HepG2 (cell line): ENCODE data around the gene ABHD1. TPM values are rescaled to one million over a fixed set of nuclear protein-coding genes. Genes with fewer than 3 reads are reported as not detected.

Experiments used
- ATRX ChIP-seq: sonication (generic); formaldehyde crosslinking; IDR thresholded peaks from 2 replicates; pipeline ENCODE4 v1.4.0; 2020; ENCODE audit warnings: missing genetic modification reagents, borderline replicate concordance
- DNMT3B ChIP-seq: conservative IDR thresholded peaks from 2 replicates; pipeline ENCODE4 v1.6.1; 2016; ENCODE audit warnings: missing biosample characterization, control low read depth
- FOSL2 ChIP-seq: sonication (generic); formaldehyde crosslinking; IDR thresholded peaks from 2 replicates; pipeline ENCODE4 v1.4.0; 2020; ENCODE audit warnings: missing genetic modification reagents
- FOXA3 ChIP-seq: IDR thresholded peaks from 2 replicates; pipeline ENCODE4 v1.6.1; 2016; ENCODE audit warnings: missing genetic modification reagents, missing compliant biosample characterization
- GTF3A ChIP-seq: sonication (generic); formaldehyde crosslinking; conservative IDR thresholded peaks from 2 replicates; pipeline ENCODE4 v1.4.0; 2020; ENCODE audit warnings: mild to moderate bottlenecking, missing genetic modification reagents
- HNRNPUL1 ChIP-seq: fragments of 200-400 bp; formaldehyde crosslinking; IDR thresholded peaks from 2 replicates; pipeline ENCODE4 v1.6.1; 2017; ENCODE audit warnings: low read depth, mild to moderate bottlenecking, low read length, moderate library complexity
- HOXA3 ChIP-seq: sonication (generic); formaldehyde crosslinking; IDR thresholded peaks from 2 replicates; pipeline ENCODE4 v1.5.0; 2020; ENCODE audit warnings: missing genetic modification reagents
- MED13 ChIP-seq: sonication (generic); formaldehyde crosslinking; IDR thresholded peaks from 2 replicates; pipeline ENCODE4 v1.5.0; 2020; ENCODE audit warnings: missing genetic modification reagents
- NFATC3 ChIP-seq: sonication (generic); formaldehyde crosslinking; IDR thresholded peaks from 2 replicates; pipeline ENCODE4 v1.5.1; 2020; ENCODE audit warnings: mild to moderate bottlenecking, missing genetic modification reagents
- YY1 ChIP-seq: IDR thresholded peaks from 2 replicates; pipeline ENCODE4 v1.6.1; 2011; ENCODE audit warnings: low read length, low read depth, moderate library complexity, mild to moderate bottlenecking; ENCODE audit not compliant: insufficient read depth, insufficient replicate concordance
- ZNF44 ChIP-seq: sonication (generic); formaldehyde crosslinking; IDR thresholded peaks from 2 replicates; pipeline ENCODE4 v1.5.1; 2020; ENCODE audit warnings: mild to moderate bottlenecking, missing genetic modification reagents
- ZNF550 ChIP-seq: sonication (generic); formaldehyde crosslinking; IDR thresholded peaks from 2 replicates; pipeline ENCODE4 v1.4.0; 2020; ENCODE audit warnings: mild to moderate bottlenecking, missing genetic modification reagents, borderline replicate concordance
- ZNF773 ChIP-seq: sonication (generic); formaldehyde crosslinking; IDR thresholded peaks from 2 replicates; pipeline ENCODE4 v1.4.0; 2020; ENCODE audit warnings: missing genetic modification reagents, borderline replicate concordance
- ZNF775 ChIP-seq: sonication (generic); formaldehyde crosslinking; IDR thresholded peaks from 2 replicates; pipeline ENCODE4 v1.4.0; 2020; ENCODE audit warnings: missing genetic modification reagents, mild to moderate bottlenecking, moderate library complexity, borderline replicate concordance
- polyA plus RNA-seq, 8 experiments: library from polyadenylated mRNA; depleted of rRNA in 3 of 8; stranded (reverse) in 7 of 8; unstranded in 1 of 8; fragments of >200 nt; fragmentation: Illumina TruSeq in 4 of 8; extraction: Trizol in 4 of 8; gene quantifications; 2 replicates each; pipeline versions ENCODE4 v1.2.1 to v1.2.3, GENCODE V29; 2011 to 2016; ENCODE audit warnings: low read depth in 4 of 8, missing spikeins in 1 of 8, mixed read lengths in 1 of 8; ENCODE audit not compliant: insufficient read depth in 1 of 8
- total RNA-seq, 5 experiments: library from RNA; depleted of rRNA; stranded (reverse); fragments of >200 nt; fragmentation: Illumina TruSeq; extraction: Trizol; gene quantifications; 2 replicates each; pipeline ENCODE4 v1.2.3, GENCODE V29; 2016; ENCODE audit warnings: low read depth in 1 of 5
- TF ChIP-seq, protein P1 (sequence below): sonication (generic); formaldehyde crosslinking; IDR thresholded peaks from 2 replicates; pipeline ENCODE4 v1.5.0; 2020; ENCODE audit warnings: mild to moderate bottlenecking, missing genetic modification reagents
- TF ChIP-seq, protein P2 (sequence below): IDR thresholded peaks from 2 replicates; pipeline ENCODE4 v1.6.1; 2012; ENCODE audit warnings: inconsistent platforms
- TF ChIP-seq, protein P3 (sequence below): sonication (generic); formaldehyde crosslinking; IDR thresholded peaks from 2 replicates; pipeline ENCODE4 v1.5.1; 2020; ENCODE audit warnings: missing genetic modification reagents, mild to moderate bottlenecking, borderline replicate concordance
- TF ChIP-seq, protein P4 (sequence below): IDR thresholded peaks from 2 replicates; pipeline ENCODE4 v1.6.1; 2016; ENCODE audit warnings: control low read depth
- TF ChIP-seq, protein P5 (sequence below): sonication (generic); formaldehyde crosslinking; IDR thresholded peaks from 2 replicates; pipeline ENCODE4 v1.4.0; 2020; ENCODE audit warnings: missing genetic modification reagents, borderline replicate concordance
- TF ChIP-seq, protein P6 (sequence below): sonication (generic); formaldehyde crosslinking; IDR thresholded peaks from 2 replicates; pipeline ENCODE4 v1.5.0; 2020; ENCODE audit warnings: missing genetic modification reagents, mild to moderate bottlenecking, borderline replicate concordance
- TF ChIP-seq, protein P7 (sequence below): sonication (generic); formaldehyde crosslinking; IDR thresholded peaks from 2 replicates; pipeline ENCODE4 v1.5.0; 2020; ENCODE audit warnings: missing genetic modification reagents

ABHD1 gene
- total and polyA plus RNA-seq, 2 of the 13 experiments (the other 11 are each of a cell fraction or from before 2014, with no cell fraction given), result 0.04 to 0.81 TPM

DNA sequence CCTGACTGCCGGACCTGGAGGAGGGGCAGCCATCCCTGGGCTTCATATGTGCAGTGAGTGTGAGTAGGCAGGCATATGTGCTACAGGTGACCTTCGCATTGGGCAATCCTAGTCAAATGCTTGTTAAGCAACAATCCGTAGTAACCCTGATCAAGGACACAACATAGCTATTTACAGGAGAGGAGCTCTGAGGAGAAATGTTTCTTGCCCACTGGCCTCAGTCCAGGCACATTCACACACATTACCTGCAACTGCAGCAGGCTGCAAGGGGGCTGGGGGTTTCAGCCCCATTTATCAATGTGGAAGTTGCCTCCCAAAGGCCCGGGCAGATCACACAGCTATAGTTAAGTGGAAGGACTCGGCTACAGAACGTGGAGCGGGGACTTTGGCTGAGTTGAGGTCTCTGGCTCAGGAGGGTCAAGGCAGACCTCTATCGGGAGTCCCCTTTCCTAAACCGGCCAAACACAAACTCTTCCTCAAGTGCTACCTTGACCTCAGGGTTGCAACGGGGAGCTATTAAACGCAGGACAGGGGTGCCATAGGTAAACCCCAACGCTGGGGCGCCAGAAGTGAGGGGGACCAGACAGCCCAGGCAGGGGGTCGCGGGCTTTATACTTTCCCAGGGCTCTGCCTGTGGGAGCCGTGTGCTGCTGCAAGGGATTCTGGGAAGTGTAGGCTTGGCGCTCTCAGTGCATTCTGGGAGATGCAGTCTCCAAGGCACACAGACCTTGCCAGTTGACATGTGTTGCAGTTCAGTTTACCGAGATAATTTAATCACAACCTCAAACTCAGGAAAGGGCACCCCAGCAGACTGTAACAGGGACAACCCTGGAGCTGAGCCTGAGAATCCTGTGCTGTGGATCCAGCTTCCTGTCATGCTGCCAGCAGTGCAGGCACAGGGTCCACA, 27.6 kb upstream of the ABHD1 start (continued):
- TF ChIP-seq, protein P1, sequence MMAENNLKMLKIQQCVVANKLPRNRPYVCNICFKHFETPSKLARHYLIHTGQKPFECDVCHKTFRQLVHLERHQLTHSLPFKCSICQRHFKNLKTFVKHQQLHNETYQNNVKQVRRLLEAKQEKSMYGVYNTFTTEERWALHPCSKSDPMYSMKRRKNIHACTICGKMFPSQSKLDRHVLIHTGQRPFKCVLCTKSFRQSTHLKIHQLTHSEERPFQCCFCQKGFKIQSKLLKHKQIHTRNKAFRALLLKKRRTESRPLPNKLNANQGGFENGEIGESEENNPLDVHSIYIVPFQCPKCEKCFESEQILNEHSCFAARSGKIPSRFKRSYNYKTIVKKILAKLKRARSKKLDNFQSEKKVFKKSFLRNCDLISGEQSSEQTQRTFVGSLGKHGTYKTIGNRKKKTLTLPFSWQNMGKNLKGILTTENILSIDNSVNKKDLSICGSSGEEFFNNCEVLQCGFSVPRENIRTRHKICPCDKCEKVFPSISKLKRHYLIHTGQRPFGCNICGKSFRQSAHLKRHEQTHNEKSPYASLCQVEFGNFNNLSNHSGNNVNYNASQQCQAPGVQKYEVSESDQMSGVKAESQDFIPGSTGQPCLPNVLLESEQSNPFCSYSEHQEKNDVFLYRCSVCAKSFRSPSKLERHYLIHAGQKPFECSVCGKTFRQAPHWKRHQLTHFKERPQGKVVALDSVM (CRISPR knock-in tag), result peak; percentile 70
- TF ChIP-seq ZNF775 (CRISPR knock-in tag) (no peak), HNRNPUL1 (no peak), ATRX (no peak), GTF3A (CRISPR knock-in tag) (no peak), ZNF773 (CRISPR knock-in tag) (no peak), NFATC3 (CRISPR knock-in tag) (peak; percentile 97), ZNF550 (CRISPR knock-in tag) (no peak; the same call in 1 of the 2 replicates), MED13 (CRISPR knock-in tag) (peak; percentile 79; the same call in 1 of the 2 replicates), ZNF44 (CRISPR knock-in tag) (peak; percentile 73), FOXA3 (CRISPR knock-in tag) (peak; percentile 97), FOSL2 (peak; percentile 87), YY1 (peak; percentile 80), HOXA3 (CRISPR knock-in tag) (peak; percentile 95), DNMT3B (0 out of 2 replicates have a peak, but pooled peaks have one; percentile 24)
- TF ChIP-seq, protein P2, sequence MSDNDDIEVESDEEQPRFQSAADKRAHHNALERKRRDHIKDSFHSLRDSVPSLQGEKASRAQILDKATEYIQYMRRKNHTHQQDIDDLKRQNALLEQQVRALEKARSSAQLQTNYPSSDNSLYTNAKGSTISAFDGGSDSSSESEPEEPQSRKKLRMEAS, result peak; percentile 91
- TF ChIP-seq, protein P3, sequence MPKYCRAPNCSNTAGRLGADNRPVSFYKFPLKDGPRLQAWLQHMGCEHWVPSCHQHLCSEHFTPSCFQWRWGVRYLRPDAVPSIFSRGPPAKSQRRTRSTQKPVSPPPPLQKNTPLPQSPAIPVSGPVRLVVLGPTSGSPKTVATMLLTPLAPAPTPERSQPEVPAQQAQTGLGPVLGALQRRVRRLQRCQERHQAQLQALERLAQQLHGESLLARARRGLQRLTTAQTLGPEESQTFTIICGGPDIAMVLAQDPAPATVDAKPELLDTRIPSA (CRISPR knock-in tag), result no peak
- TF ChIP-seq, protein P4, sequence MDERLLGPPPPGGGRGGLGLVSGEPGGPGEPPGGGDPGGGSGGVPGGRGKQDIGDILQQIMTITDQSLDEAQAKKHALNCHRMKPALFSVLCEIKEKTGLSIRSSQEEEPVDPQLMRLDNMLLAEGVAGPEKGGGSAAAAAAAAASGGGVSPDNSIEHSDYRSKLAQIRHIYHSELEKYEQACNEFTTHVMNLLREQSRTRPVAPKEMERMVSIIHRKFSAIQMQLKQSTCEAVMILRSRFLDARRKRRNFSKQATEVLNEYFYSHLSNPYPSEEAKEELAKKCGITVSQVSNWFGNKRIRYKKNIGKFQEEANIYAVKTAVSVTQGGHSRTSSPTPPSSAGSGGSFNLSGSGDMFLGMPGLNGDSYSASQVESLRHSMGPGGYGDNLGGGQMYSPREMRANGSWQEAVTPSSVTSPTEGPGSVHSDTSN (CRISPR knock-in tag), result no peak
- TF ChIP-seq, protein P5, sequence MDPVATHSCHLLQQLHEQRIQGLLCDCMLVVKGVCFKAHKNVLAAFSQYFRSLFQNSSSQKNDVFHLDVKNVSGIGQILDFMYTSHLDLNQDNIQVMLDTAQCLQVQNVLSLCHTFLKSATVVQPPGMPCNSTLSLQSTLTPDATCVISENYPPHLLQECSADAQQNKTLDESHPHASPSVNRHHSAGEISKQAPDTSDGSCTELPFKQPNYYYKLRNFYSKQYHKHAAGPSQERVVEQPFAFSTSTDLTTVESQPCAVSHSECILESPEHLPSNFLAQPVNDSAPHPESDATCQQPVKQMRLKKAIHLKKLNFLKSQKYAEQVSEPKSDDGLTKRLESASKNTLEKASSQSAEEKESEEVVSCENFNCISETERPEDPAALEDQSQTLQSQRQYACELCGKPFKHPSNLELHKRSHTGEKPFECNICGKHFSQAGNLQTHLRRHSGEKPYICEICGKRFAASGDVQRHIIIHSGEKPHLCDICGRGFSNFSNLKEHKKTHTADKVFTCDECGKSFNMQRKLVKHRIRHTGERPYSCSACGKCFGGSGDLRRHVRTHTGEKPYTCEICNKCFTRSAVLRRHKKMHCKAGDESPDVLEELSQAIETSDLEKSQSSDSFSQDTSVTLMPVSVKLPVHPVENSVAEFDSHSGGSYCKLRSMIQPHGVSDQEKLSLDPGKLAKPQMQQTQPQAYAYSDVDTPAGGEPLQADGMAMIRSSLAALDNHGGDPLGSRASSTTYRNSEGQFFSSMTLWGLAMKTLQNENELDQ (CRISPR knock-in tag), result no peak
- TF ChIP-seq, protein P6, sequence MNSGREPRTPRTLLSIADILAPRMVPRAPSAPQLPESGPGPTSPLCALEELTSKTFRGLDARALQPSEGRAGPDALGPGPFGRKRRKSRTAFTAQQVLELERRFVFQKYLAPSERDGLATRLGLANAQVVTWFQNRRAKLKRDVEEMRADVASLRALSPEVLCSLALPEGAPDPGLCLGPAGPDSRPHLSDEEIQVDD (CRISPR knock-in tag), result peak; percentile 59; the same call in 1 of the 2 replicates
- TF ChIP-seq, protein P7, sequence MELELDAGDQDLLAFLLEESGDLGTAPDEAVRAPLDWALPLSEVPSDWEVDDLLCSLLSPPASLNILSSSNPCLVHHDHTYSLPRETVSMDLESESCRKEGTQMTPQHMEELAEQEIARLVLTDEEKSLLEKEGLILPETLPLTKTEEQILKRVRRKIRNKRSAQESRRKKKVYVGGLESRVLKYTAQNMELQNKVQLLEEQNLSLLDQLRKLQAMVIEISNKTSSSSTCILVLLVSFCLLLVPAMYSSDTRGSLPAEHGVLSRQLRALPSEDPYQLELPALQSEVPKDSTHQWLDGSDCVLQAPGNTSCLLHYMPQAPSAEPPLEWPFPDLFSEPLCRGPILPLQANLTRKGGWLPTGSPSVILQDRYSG (CRISPR knock-in tag), result peak; percentile 69; the same call in 1 of the 2 replicates
